DMS153 treated with DMSO at 0.1 percent for 48 hours (cell line): ENCODE data around the gene OS9.
"Not testable (repeated sequence)": the region's sequence is repeated elsewhere in the genome, so short reads cannot be mapped to it uniquely, and the experiment has no call there.

Source experiments
- DNase-seq: peaks from one replicate; lab custom pipeline; 2025; ENCODE audit not compliant: unreplicated experiment; lab: John Stamatoyannopoulos, UW

Gene OS9

DNA sequence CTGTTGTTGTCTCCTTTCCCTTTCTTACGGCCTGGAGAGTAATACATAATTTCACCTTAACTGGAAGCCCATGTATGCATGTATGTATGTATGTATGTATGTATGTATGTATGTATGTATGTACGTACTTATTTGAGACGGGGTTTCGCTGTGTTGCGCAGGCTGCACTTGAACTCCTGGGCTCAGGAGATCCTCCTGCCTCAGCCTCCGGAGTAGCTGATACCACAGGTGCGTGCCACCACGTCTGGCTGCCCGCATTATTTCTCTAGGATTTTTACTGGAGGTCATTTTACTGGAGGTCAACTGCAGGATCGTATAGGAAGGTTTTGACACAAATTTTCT, 644 bp upstream of the OS9 start:
- no peak for DNase-seq

DNA sequence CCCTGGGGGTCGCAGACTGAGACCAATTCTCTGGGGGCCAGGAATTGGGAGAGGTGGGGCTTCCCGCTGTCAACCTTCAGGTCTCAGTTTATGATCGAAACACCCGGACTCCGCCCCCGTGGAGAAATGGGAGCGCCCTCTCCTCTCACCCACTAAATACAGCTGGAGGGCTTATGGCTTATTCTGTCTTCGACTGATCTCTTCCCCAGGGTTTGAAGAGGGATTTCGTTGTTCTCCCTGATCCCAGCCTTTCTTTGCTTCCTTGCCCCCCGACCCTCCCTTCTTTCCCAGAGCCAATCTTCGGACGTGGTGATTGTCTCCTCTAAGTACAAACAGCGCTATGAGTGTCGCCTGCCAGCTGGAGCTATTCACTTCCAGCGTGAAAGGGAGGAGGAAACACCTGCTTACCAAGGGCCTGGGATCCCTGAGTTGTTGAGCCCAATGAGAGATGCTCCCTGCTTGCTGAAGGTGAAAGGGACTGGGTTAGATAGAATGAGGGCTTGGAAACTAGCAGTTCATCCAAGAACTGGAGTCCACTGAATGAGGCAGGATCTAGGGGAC, 607 bp downstream of the OS9 start:
- DNase-seq: no peak

DNA sequence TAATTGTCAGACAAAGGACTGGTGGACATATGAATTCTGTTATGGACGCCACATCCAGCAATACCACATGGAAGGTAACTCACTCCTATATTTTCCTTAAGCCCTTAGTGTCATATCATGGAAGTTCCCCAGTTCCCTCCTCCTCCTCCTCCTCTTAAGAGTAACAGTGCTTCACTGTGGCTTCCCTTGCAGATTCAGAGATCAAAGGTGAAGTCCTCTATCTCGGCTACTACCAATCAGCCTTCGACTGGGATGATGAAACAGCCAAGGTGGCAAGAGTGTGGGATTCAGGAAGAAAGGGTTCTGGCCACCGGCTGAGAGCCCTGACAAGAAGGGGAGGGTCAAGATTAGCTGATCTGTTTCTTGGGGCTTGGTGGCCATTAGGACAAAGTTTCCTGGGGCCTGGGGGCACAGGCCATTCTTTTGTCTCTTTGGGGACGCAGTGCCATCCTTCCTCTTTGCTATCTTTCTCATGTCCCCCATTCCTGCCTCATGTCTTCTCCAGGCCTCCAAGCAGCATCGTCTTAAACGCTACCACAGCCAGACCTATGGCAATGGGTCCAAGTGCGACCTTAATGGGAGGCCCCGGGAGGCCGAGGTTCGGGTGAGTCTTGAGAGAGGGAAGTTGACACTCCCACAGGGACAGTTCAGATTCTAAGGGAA, 2.0 kb downstream of the OS9 start:
- no peak for DNase-seq

DNA sequence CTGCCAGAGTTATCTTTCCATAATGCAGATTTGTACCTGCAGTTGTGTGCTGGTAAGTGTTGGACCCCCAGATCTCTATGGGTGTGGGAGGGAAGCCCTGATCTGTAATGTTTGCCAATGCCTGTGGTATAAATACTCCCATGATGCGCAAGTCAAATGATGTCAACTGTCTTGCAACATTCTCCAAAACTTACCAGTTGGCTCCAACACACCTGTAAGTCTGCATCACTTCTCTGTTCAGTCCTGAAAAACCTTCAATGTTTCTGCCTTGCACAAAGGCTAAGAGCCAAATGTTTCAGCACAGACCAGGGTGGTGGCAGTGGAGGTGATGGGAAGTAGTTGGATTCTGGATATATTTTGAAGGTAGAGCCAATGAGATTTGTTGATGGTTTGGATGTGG, 3.1 kb downstream of the OS9 start:
- no peak for DNase-seq

DNA sequence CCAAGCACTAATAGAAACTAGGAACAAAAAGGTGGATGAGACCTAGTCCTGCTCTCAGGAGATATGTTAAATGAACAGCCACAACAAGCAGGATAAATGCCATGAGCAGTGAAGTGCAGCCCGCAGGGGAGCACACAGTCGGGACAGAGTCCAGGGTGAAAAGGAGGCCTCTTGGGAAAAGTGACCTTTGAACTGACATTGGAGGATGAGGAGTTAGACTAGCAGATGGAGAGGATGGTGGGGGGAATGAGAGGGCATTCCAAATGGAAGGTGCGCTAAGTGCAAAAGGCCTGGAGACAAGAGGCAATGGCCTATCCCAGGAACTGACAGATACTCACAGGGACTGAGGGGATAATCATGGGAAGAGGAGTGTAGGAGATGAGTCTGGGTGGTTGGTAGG, 4.5 kb downstream of the OS9 start:
- no peak for DNase-seq

DNA sequence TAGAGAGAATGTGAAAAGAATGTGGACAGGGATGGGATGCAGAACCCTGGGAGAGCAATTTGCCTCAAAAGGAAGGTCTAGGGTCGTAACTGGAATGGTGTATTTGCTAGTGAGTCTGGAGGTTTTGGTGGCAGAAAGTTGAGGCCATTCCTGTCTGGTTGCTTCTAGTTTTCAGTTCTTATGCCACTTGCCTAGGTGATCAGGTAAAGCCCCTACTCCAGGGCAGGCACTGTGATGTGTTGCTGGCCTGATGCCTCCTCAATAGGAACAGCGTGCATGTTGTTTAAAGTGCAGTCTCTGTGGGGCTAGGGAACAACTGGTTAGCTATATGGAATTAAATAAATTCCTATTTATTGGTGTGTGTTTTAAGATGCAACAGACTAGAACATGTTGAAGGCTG, 6.4 kb downstream of the OS9 start:
- no peak for DNase-seq

DNA sequence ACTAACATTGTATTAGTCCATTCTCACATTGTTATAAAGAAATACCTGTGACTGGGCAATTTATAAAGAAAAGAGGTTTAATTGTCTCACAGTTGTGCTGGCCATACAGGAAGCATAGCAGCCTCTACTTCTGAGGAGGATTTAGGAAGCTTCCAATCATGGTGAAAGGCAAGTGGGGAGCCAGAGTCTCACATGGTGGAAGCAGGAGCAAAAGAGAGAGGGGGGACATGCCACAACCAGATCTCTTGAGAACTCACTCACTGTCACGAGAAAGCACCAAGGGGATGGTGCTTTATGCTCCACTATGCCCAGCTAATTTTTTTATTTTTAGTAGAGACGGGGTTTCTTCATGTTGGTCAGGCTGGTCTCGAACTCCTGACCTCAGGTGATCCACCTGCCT, 13.3 kb downstream of the OS9 start:
- DNase-seq: no peak

DNA sequence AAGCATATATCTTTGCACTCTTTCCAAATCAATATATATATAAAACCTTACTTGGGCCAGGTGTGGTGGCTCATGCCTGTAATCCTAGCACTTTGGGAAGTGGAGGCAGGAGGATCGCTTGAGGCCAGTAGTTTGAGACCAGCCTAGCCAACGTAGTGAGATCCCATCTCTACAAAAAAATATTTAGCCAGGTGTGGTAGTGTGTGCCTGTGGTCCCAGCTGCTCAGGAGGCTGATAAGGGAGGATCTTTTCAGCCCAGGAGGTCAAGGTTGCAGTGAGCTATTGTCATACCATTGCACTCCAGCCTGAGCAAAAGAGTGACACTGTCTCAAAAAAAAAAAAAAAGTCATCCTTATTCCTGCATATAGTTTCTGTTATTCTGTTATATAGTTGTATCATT, 14.4 kb downstream of the OS9 start:
- DNase-seq: no peak

DNA sequence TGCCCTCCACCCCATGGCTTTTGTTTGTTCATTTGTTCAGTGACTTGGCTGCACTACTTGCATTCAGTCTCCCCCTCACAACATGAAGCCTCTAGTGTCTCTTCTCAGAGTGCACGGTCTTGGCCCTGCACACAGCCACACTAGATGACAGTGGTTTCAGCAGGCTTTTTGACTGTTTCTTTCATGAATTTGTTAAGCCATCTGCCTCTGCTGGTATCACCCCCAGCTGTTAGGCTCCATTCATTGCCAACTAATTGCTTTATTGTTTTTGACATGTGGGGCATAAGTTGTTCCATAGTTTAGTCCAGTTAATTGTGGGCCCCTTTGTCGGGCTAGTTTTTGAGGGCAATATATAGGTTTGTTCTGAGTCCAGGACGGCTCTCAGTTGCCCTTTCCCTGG, 18.8 kb downstream of the OS9 start:
- no peak for DNase-seq

DNA sequence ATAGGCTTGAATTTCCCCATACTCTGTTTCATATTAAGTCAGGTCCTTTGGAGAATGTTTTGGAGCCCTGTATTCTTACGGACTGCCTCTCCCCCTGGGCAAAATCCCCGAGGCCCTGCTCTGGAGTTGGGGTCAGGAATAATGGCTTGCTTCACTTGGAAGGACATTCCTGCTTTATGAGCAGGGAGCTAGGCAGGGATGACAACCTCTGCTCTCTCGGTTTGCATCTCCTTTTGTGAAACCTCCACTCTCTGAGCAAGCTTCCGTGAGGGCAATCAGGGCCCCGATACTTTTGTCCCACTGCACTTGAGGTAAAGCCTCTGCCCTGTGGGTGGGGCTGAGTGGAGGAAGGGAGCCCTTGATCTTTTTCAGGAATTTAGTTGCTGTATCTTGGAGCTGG, 19.3 kb downstream of the OS9 start:
- no peak for DNase-seq

DNA sequence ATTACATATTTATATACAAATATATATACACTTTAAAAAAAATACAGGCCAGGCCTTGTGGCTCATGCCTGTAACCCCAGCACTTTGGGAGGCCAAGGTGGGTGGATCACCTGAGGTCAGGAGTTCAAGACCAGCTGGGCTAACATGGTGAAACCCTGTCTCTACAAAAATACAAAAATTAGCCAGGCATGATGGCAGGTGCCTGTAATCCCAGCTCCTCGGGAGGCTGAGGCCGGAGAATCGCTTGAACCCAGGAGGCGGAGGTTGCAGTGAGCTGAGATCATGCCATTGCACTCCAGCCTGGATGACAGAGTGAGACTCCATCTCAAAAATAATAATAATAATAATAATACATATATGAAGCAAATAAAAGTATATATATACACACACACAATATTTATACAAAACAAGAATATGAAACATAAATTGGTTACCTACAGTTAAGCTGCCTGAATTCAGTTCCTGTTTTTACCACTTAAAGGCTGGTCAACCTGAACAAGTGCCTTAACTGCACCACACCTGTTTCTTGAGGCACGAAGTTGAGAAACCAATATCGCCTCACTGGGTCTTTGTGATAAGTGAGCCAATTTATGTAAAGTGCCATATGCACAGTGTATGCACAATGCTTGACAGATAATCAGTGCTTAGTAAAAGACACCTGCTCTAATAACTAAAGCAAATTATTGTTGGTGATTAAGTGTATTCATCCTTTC, 21.3 kb downstream of the OS9 start:
- DNase-seq: not testable (repeated sequence)

DNA sequence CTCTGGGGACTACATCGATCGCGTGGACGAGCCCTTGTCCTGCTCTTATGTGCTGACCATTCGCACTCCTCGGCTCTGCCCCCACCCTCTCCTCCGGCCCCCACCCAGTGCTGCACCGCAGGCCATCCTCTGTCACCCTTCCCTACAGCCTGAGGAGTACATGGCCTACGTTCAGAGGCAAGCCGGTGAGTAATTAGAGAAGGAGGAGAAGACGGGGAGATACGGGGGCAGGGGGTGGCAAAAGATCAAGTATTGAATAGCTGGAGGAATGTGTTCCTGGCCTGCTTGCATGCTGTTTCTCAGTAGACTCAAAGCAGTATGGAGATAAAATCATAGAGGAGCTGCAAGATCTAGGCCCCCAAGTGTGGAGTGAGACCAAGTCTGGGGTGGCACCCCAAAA, 21.9 kb downstream of the OS9 start:
- DNase-seq: no peak

DNA sequence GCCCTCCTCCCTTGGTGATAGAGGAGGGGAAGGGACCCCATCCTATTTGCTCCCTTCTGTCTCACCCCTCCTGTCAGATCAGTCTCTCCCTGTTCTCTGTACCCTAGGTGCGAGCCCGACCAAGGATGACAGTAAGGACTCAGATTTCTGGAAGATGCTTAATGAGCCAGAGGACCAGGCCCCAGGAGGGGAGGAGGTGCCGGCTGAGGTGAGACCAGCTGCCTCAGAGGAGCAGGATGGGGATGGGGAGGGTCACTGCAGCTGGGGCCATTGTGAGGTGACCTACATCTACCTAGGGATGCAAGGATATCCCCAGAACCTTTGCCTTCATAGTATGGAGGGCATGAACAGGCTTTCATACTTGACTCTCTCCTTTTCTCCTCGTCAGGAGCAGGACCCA, 22.4 kb downstream of the OS9 start:
- DNase-seq: no peak

DNA sequence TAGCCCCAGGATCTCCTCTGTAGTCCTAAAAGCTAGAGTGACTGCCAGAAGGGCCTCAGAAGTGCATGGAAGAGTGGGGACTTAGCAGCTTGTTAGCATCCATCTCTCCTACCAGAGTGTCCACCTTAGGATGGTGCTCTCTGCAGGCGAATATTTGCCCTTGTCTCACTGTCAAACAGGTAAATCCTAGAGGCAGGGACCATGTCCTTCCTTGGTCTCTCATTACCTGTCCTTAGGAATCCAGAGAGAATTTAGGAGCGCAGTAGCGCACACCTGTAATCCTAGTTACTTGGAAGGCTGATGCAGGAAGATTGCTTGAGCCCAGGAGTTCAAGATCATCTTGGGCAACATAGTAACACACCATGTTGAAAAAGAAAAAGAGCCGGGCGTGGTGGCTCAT, 23.2 kb downstream of the OS9 start:
- no peak for DNase-seq

DNA sequence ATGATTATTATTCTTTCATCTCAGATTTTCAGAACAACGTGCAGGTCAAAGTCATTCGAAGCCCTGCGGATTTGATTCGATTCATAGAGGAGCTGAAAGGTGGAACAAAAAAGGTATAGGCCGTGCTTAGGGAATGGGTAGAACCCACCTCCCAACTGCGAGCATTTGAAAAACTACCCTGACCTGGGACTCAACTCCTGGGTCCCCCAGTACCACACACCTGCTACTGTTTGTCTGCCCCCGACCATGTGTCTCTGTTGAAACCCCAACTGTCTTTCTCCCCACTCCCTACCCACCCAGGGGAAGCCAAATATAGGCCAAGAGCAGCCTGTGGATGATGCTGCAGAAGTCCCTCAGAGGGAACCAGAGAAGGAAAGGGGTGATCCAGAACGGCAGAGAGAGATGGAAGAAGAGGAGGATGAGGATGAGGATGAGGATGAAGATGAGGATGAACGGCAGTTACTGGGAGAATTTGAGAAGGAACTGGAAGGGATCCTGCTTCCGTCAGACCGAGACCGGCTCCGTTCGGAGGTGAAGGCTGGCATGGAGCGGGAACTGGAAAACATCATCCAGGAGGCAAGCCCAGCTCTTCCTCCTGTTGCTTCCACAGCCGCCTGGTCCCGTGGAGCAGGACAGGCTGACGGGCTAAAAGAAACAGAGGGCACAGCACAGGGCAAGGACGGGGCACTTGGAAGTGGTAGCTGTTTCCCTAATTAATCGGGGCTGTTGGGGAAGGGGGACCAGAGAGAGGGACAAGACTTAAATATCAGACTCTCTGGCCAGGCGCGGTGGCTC, 24.1 kb downstream of the OS9 start:
- DNase-seq: no peak

DNA sequence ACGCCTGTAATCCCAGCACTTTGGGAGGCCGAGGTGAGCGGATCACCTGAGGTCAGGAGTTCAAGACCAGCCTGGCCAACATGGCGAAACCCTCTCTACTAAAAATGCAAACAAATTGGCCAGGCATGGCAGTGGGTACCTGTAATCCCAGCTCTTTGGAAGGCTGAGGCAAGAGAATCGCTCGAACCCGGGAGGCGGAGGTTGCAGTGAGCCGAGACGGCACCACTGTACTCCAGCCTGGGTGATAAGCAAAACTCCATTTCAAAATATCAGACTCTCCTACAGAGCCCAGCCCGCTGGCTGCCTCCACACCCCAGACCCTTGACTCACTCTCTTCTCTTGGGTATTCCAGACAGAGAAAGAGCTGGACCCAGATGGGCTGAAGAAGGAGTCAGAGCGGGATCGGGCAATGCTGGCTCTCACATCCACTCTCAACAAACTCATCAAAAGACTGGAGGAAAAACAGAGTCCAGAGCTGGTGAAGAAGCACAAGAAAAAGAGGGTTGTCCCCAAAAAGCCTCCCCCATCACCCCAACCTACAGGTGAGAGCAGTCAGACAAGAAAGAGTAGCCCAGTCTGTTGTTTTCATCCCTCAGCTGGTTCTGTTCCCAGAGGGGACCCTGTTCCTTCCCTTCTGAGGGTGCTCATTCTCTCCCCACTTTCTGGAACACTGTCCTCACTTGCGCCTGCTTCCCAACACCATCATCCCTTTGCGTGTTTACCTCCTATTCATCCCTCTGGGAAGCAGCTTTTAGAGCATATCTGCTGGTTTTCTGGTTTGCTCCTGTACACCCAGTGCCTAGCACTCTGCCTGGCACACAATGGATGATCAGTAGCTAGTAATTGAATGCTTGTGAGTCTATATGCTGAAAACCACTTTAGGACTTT, 25.0 kb downstream of the OS9 start:
- DNase-seq: no peak

DNA sequence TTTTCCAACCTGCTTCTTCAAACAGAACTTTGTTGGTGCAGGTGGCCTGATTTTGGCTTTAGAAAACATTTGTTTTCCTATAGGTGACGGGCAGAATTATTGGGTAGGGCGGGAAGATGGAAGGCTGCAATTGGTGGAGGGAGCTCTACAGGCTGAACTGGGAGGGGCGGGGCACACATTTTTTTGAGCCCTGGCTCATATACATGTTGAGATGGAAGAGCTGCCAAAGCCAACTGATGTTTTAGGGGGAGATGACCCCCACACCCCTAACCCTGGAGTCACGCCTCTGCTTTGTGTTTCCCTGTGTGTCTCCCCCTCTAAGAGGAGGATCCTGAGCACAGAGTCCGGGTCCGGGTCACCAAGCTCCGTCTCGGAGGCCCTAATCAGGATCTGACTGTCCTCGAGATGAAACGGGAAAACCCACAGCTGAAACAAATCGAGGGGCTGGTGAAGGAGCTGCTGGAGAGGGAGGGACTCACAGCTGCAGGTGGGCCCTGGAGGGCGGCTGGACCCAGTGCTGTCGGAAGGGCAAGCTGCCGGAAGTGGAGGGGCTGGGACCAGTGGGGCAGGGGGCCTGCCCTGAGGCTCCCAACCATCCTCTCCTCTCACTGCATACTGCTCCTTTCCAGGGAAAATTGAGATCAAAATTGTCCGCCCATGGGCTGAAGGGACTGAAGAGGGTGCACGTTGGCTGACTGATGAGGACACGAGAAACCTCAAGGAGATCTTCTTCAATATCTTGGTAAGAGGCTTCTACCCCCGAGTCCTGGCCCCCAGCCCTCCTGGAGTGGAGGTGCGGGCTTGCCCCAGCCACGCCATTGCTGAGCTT, 26.1 kb downstream of the OS9 start:
- DNase-seq: no peak

DNA sequence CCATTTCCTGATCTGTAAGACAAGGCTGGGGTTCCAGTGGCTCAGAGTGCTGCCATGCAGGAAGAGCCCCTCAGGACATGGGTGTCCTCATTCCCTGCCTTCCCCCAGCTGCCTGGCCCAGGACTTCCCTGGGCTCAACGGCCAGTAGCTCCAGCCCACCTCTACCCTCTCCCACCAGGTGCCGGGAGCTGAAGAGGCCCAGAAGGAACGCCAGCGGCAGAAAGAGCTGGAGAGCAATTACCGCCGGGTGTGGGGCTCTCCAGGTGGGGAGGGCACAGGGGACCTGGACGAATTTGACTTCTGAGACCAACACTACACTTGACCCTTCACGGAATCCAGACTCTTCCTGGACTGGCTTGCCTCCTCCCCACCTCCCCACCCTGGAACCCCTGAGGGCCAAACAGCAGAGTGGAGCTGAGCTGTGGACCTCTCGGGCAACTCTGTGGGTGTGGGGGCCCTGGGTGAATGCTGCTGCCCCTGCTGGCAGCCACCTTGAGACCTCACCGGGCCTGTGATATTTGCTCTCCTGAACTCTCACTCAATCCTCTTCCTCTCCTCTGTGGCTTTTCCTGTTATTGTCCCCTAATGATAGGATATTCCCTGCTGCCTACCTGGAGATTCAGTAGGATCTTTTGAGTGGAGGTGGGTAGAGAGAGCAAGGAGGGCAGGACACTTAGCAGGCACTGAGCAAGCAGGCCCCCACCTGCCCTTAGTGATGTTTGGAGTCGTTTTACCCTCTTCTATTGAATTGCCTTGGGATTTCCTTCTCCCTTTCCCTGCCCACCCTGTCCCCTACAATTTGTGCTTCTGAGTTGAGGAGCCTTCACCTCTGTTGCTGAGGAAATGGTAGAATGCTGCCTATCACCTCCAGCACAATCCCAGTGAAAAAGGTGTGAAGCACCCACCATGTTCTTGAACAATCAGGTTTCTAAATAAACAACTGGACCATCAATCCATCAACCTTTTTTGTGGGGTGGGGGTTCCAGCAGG, 27.0 kb downstream of the OS9 start:
- DNase-seq: no peak
